Measurements from ENCODE around the gene MED12L. TPM values are rescaled to one million over a fixed set of nuclear protein-coding genes. Genes with fewer than 3 reads are reported as not detected.

MED12L gene
- total RNA-seq, 6 experiments from 2014 or later: 0.05 to 0.64 (median 0.13) TPM; not detected in 1

DNA sequence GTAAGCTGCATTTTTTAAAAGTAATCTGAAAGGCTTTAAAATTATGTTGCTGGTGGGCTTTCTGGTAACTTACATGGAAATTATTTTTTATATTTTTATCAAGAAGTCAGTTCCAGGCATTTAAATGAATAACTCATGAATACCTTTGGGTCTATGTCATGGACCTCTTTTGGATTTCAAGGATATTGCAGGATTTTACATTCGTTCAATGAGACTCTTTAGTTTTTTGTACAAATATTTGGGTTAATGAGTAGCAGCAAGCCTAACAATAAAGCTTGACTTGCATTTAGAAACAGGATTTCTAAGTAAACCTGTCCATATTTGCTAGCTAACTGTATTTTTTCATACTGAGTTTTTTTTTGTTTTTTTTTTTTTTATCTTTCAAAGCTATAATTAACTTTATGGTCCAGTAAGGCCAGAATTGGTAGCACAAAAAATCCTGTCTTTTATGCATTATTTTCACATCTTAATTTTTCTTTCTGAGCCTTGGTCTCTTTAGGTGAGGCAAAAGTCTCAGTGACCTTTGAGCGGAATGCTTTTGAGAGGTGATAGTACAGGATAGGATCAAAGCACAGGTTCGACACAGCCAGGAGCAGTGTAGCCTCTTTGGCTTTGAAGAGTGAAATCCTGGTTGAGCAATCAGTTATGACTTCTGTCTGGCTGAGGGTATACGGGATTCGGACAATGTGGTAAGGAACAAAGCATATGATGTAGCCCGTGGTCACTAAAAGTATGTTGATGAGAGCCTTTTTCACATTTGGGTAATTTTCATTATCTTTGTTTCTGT is 112.7 kb downstream of the MED12L start:
- Mint-ChIP-seq H3K36me3 (ENCODE audit: low read depth) (no peaks in the 10 kb centered on the region), H3K27ac (no peak overlapping the region), H3K27me3 (ENCODE audit: insufficient read depth) (no peaks in the 10 kb centered on the region), H3K4me3 (no peak overlapping the region), H3K4me1 (ENCODE audit: low read depth) (peaks cover 10% of the 10 kb centered on the region), H3K9me3 (no peaks in the 10 kb centered on the region)
- DNase-seq: peak; percentile 25
- TF ChIP-seq, protein P1, sequence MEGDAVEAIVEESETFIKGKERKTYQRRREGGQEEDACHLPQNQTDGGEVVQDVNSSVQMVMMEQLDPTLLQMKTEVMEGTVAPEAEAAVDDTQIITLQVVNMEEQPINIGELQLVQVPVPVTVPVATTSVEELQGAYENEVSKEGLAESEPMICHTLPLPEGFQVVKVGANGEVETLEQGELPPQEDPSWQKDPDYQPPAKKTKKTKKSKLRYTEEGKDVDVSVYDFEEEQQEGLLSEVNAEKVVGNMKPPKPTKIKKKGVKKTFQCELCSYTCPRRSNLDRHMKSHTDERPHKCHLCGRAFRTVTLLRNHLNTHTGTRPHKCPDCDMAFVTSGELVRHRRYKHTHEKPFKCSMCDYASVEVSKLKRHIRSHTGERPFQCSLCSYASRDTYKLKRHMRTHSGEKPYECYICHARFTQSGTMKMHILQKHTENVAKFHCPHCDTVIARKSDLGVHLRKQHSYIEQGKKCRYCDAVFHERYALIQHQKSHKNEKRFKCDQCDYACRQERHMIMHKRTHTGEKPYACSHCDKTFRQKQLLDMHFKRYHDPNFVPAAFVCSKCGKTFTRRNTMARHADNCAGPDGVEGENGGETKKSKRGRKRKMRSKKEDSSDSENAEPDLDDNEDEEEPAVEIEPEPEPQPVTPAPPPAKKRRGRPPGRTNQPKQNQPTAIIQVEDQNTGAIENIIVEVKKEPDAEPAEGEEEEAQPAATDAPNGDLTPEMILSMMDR (IDR thresholded peaks at IDR 0.05): no peak

DNA sequence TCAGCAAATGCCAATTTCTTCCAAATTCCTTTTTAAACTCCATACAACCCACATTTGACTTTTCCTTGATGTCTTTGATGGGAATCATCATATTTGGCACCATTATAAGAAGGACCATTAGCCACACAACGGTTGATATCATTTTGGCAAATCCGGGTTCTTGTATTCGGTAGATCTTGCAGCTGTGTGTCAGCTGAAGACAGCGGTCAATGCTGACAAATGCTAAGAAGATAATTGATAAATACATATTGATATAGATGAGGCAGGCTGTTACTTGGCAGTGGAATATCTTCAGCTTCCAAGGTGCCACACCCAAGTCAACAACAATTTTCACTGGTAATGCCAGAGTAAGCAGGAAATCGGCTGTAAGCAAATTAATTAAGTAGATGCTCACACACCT is 113.4 kb downstream of the MED12L start:
- no peak for DNase-seq
- TF ChIP-seq, protein P1 (IDR thresholded peaks at IDR 0.05): no peak
- H3K36me3 Mint-ChIP-seq (ENCODE audit: low read depth): no peaks in the 10 kb centered on the region
- peaks cover 10% of the 10 kb centered on the region for H3K4me1 Mint-ChIP-seq (ENCODE audit: low read depth)
- H3K4me3 Mint-ChIP-seq: no peak overlapping the region
- H3K9me3 Mint-ChIP-seq: no peaks in the 10 kb centered on the region
- H3K27ac Mint-ChIP-seq: no peak overlapping the region
- no peaks in the 10 kb centered on the region for H3K27me3 Mint-ChIP-seq (ENCODE audit: insufficient read depth)

- Mint-ChIP-seq H3K9me3 (no peaks in the 10 kb centered on the region), H3K36me3 (ENCODE audit: low read depth) (no peaks in the 10 kb centered on the region), H3K4me3 (no peak overlapping the region), H3K27me3 (ENCODE audit: insufficient read depth) (no peaks in the 10 kb centered on the region), H3K4me1 (ENCODE audit: low read depth) (peaks cover 10% of the 10 kb centered on the region), H3K27ac (no peak overlapping the region)
- DNase-seq: no peak
- TF ChIP-seq, protein P1 (IDR thresholded peaks at IDR 0.05): no peak
These were observed 114.3 kb downstream of the MED12L start for GRCh38 chr3:151199554-151200438.

GRCh38 chr3:151200586-151200985 is 115.1 kb downstream of the MED12L start:
- H3K27ac Mint-ChIP-seq: no peak overlapping the region
- peaks cover 10% of the 10 kb centered on the region for H3K4me1 Mint-ChIP-seq (ENCODE audit: low read depth)
- H3K4me3 Mint-ChIP-seq: no peak overlapping the region
- no peaks in the 10 kb centered on the region for H3K27me3 Mint-ChIP-seq (ENCODE audit: insufficient read depth)
- H3K9me3 Mint-ChIP-seq: no peaks in the 10 kb centered on the region
- TF ChIP-seq, protein P1 (IDR thresholded peaks at IDR 0.05): no peak
- no peak for DNase-seq
- no peaks in the 10 kb centered on the region for H3K36me3 Mint-ChIP-seq (ENCODE audit: low read depth)

- no peaks in the 10 kb centered on the region for H3K27me3 Mint-ChIP-seq (ENCODE audit: insufficient read depth)
- H3K36me3 Mint-ChIP-seq (ENCODE audit: low read depth): no peaks in the 10 kb centered on the region
- no peak overlapping the region for H3K4me3 Mint-ChIP-seq
- H3K9me3 Mint-ChIP-seq: no peaks in the 10 kb centered on the region
- H3K27ac Mint-ChIP-seq: no peak overlapping the region
- DNase-seq: no peak
- TF ChIP-seq, protein P1 (IDR thresholded peaks at IDR 0.05): no peak
- peaks cover 10% of the 10 kb centered on the region for H3K4me1 Mint-ChIP-seq (ENCODE audit: low read depth)
These were observed 115.7 kb downstream of the MED12L start for GRCh38 chr3:151201051-151201730.
